ENCODE results near the gene ZFYVE28. TPM values are rescaled to one million over a fixed set of nuclear protein-coding genes. Genes with fewer than 3 reads are reported as not detected.

The ZFYVE28 gene
- total and polyA plus RNA-seq, 2 of the 8 experiments (the other 6 are each of a cell fraction or from before 2014, with no cell fraction given) = 1.7 to 4.9 TPM

GRCh38 chr4:2277956-2278355, 140.5 kb downstream of the ZFYVE28 start:
- Histone ChIP-seq H2BK12ac (ENCODE audit: low read depth, low read length) (no peak overlapping the region), H4K5ac (ENCODE audit: insufficient read length, low read depth, low read length) (no peak overlapping the region), H3K4ac (replicated peaks; ENCODE audit: insufficient read length, low read depth, low read length) (no peak overlapping the region), H3K36me3 (ENCODE audit: control insufficient read depth in 2 of 4, insufficient read depth in 4 of 4, low read length in 3 of 4) (no peaks in the 10 kb centered on the region), H3K79me1 (ENCODE audit: low read depth, low read length) (no peaks in the 10 kb centered on the region), H2BK5ac (ENCODE audit: low read depth, low read length) (no peak overlapping the region), H3K4me1 (replicated peaks in 1 of 4; ENCODE audit: control insufficient read depth in 3 of 4, insufficient read depth in 4 of 4, low read length in 3 of 4) (no peaks in the 10 kb centered on the region), H3K79me2 (ENCODE audit: control insufficient read depth in 1 of 2, insufficient read depth in 2 of 2, low read length in 2 of 2) (no peaks in the 10 kb centered on the region), H3K27me3 (replicated peaks in 1 of 4; ENCODE audit: control insufficient read depth in 3 of 4, extremely low read depth in 1 of 4, insufficient read depth in 3 of 4, low read length in 3 of 4) (no peaks in the 10 kb centered on the region), H2BK20ac (ENCODE audit: low read length) (no peak overlapping the region), H3K23me2 (ENCODE audit: low read depth, low read length) (peaks cover 2% of the 10 kb centered on the region; the same call in 1 of the 2 replicates), H4K20me1 (replicated peaks in 1 of 2; ENCODE audit: control insufficient read depth in 1 of 2, insufficient read depth in 2 of 2, low read length in 2 of 2) (no peaks in the 10 kb centered on the region), H3K27ac (ENCODE audit: low read depth, low read length) (no peak overlapping the region), H3K9me3 (ENCODE audit: insufficient read depth in 2 of 2, low read depth in 1 of 2, low read length in 1 of 2) (no peaks in the 10 kb centered on the region), H4K91ac (replicated peaks; ENCODE audit: insufficient read length, low read length) (no peak overlapping the region), H3K4me2 (ENCODE audit: insufficient read depth in 1 of 2, low read depth in 2 of 2, low read length in 2 of 2) (no peak overlapping the region), H3K18ac (ENCODE audit: extremely low read depth, low read length) (no peak overlapping the region), H2BK120ac (replicated peaks; ENCODE audit: low read depth, low read length) (no peak overlapping the region), H3K14ac (ENCODE audit: insufficient read length) (no peak overlapping the region), H2BK15ac (ENCODE audit: low read length) (no peak overlapping the region), H2AFZ (ENCODE audit: low read length) (no peak overlapping the region), H3K56ac (replicated peaks; ENCODE audit: insufficient read length, low read depth, low read length) (no peak overlapping the region), H3K4me3 (ENCODE audit: extremely low read depth in 1 of 4, insufficient read depth in 2 of 4, low read depth in 3 of 4, low read length in 4 of 4) (no peak overlapping the region), H4K8ac (ENCODE audit: extremely low read depth, insufficient read depth, low read length) (no peak overlapping the region), H2AK5ac (ENCODE audit: low read depth, low read length) (no peak overlapping the region), H3K23ac (ENCODE audit: insufficient read length) (no peak overlapping the region), H3K9ac (replicated peaks in 1 of 4; ENCODE audit: extremely low read depth in 1 of 4, low read depth in 3 of 4, low read length in 3 of 4) (no peak overlapping the region)
- DNase-seq (ENCODE audit: low read depth in 1 of 2, low spot score in 2 of 2) (no peak), FAIRE-seq (no peak)
- ChIA-PET POLR2A (ENCODE audit: partially characterized antibody) (no interaction called here), CTCF (ENCODE audit: partially characterized antibody) (no interaction called here)
- no peak for TF ChIP-seq ASH2L (IDR thresholded peaks at IDR 0.05; ENCODE audit: low read length)
- no peak for TF ChIP-seq HDAC6 (IDR thresholded peaks at IDR 0.05; ENCODE audit: low read depth, low read length)
- TF ChIP-seq CREB1 (IDR thresholded peaks at IDR 0.05) = no peak
- TF ChIP-seq SAP30 (IDR thresholded peaks at IDR 0.05; ENCODE audit: insufficient read depth, insufficient replicate concordance, low read length) = no peak
- TF ChIP-seq SRF (IDR thresholded peaks at IDR 0.05; ENCODE audit: low read depth, low read length) = no peak
- no peak for TF ChIP-seq ATF3 (IDR thresholded peaks at IDR 0.05; ENCODE audit: insufficient read depth, low read depth, low read length)
- no peak for TF ChIP-seq NANOG (IDR thresholded peaks at IDR 0.05; ENCODE audit: insufficient read depth, low read depth, low read length, poor library complexity, severe bottlenecking)
- TF ChIP-seq MAFK (IDR thresholded peaks at IDR 0.05; ENCODE audit: low read depth, low read length) = no peak
- no peak for TF ChIP-seq GTF2F1 (IDR thresholded peaks at IDR 0.05; ENCODE audit: borderline replicate concordance, low read depth, low read length)
- no peak for TF ChIP-seq SP1 (IDR thresholded peaks at IDR 0.05; ENCODE audit: low read depth, low read length)
- no peak for TF ChIP-seq EZH2 (IDR thresholded peaks at IDR 0.05; ENCODE audit: low read depth, low read length, severe bottlenecking)
- TF ChIP-seq SIN3A (conservative IDR thresholded peaks at IDR 0.05 in 1 of 2, IDR thresholded peaks at IDR 0.05 in 1 of 2; ENCODE audit: low read depth in 1 of 2, low read length in 2 of 2) = no peak
- no peak for TF ChIP-seq SUZ12 (IDR thresholded peaks at IDR 0.05; ENCODE audit: low read length)
- TF ChIP-seq SIX5 (IDR thresholded peaks at IDR 0.05; ENCODE audit: low read depth, low read length) = no peak
- TF ChIP-seq KDM5A (IDR thresholded peaks at IDR 0.05; ENCODE audit: low read length) = no peak
- 94% methylated on average over 9 of the region's 9 CpGs; no CpG with 5 or more reads in 1 of the 2 experiments for WGBS, 2 experiments (ENCODE audit: extremely low coverage in 1 of 2, insufficient coverage in 1 of 2, insufficient read length in 1 of 2, insufficient replicate concordance in 2 of 2, low coverage in 1 of 2, low lambda C conversion rate in 2 of 2, missing lambda C conversion rate in 1 of 2)

All from H1 (cell line).